ENCODE results near the gene AZU1.

- TF ChIP-seq CTCF (conservative IDR thresholded peaks at IDR 0.05 in 1 of 2, IDR thresholded peaks at IDR 0.05 in 1 of 2; ENCODE audit: extremely low read depth in 1 of 2, insufficient read depth in 1 of 2, low read depth in 1 of 2, low read length in 2 of 2) (no peak), EZH2 (IDR thresholded peaks at IDR 0.05; ENCODE audit: borderline replicate concordance, low read length) (no peak)
These were observed 39.0 kb upstream of the AZU1 start for GRCh38 chr19:788686-788982.

Measured in mammary epithelial cell (primary cell).